Inflammatory macrophage treated with lipopolysaccharide for 4 hours (primary cell): ENCODE results near the gene CORO2B.
"Not testable (repeated sequence)": the region's sequence is repeated elsewhere in the genome, so short reads cannot be mapped to it uniquely, and the experiment has no call there.

Experiments used
- DNase-seq: peaks from one replicate; pipeline ENCODE4 v3.0.0-alpha.2; 2020

CORO2B gene

DNA sequence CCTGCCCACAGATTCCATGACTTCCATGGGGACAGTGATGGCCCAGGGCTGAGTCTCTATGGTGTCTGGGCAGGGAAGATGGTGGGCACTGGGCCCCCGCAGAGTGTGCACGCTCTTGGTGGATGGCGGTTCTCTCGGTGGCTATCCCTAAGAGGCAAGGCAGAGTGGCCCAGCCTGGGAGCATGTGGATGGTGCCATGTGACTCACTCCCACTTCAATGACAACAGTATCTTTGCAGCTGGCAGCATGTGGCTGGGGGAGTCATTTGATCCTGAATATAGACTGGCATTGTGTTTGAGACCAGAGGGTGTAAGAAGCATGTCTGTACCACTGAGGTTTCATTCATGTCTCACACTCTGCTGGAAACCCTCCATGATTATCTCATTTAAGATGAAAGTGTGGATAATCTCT is 101.2 kb downstream of the CORO2B start:
- no peak for DNase-seq

DNA sequence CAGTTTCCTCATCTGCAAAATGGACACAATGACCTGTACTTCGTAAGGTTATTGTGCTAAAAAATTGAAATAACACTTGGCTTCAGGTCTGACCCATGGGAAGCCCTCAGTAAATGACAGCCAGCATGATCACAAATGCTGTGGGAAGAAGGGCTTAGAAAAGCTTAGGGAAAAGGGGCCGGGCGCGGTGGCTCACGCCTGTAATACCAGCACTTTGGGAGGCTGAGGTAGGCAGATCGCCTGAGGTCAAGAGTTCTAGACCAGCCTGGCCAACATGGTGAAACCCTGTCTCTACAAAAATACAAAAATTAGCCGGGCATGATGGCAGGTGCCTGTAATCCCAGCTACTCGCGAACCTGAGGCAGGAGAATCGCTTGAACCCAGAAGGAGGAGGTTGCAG is 102.0 kb downstream of the CORO2B start:
- DNase-seq, result not testable (repeated sequence)

DNA sequence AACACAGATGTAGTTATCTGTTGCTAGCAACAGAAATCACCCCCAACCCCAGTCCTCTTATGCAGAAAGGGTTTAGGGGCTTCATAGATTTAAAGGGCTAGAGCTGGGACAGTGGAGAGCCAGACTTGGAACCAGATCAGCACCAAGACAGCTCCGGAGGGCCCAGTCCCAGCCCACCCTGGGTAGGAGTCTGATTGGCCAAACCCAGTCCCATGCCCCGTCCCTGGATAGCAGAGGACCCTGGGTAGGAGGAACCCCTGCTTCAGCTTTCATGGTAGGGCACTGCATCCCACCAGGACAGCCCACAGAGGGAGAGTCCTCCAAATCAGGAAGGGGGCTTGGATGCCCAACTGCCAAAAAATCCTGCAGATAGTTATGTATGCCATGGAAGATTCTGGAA is 103.0 kb downstream of the CORO2B start:
- no peak for DNase-seq

DNA sequence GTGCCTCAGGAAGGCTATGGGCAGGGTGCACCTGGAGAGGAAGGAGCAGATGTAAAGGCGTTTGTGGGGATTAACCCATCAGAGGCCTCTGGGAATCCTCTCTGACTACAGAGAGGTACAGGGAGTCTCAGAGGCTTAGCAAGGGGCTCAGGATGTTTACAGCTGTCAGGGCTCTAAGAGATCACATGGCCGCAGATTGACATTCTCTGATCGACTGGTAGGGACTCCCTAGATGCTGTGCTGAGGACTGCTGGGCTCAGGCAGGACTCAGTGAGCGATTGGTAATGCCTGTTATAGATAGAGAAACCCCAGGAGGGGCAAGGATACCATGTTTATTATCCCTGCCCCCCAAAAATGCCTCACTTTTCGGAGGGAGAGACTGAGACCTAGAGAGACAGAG is 103.5 kb downstream of the CORO2B start:
- DNase-seq, result no peak

DNA sequence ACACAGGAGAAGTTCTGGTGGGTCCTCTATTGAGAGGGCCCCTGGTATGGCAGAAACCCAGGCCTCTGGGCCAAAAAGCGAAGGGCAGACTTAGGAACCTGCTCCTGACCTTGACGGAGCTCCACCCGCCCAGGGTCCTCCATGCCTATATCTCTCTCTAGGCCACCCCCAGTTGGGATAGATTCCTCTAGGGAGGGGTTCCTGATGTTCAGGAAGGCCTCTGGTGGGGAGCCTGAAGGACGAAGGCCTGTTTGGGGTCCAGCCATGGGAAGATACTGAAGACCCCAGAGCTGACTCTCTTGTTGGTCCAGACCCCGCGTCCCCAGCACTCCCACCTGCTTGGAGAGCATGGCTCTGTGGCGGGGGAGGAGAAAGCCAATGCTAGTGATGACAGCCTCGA is 104.2 kb downstream of the CORO2B start:
- no peak for DNase-seq

DNA sequence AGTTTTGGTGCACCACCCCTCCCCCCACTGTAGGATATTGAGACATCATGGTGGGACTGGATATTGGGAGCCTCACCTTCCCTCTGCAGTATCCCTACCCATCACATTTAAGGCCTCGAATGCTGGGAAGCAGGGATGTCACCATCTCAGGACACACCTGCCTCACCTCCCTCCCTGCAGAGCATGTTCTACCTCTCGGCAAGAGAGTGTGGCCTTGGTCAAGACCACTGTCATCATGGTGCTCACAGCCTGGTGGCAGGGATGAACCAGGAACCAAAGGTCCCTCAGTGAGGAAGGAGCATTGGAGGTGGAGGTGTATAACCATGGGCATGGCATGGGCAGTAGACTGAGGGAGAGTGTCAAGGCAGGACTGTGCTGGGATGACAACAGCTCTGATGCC is 104.8 kb downstream of the CORO2B start:
- no peak for DNase-seq

DNA sequence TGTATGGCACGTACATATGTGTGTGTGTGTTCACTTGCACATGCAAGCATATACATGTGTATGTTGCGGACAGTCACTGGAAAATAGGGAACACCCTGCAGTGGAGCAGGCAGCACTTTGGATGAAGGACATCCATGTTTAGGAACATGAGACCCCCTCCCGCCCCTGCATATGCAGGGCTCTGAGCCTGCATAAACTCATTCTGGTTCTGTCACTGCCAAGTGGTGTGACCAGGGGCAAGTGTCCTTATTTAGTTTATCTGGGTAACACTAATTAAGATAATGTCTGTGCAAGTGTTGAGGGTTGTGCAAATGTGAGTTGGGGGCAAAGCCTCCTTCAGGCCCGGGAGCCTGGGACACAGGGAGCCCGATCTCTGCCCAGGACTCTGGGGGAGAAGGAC is 105.7 kb downstream of the CORO2B start:
- no peak for DNase-seq

DNA sequence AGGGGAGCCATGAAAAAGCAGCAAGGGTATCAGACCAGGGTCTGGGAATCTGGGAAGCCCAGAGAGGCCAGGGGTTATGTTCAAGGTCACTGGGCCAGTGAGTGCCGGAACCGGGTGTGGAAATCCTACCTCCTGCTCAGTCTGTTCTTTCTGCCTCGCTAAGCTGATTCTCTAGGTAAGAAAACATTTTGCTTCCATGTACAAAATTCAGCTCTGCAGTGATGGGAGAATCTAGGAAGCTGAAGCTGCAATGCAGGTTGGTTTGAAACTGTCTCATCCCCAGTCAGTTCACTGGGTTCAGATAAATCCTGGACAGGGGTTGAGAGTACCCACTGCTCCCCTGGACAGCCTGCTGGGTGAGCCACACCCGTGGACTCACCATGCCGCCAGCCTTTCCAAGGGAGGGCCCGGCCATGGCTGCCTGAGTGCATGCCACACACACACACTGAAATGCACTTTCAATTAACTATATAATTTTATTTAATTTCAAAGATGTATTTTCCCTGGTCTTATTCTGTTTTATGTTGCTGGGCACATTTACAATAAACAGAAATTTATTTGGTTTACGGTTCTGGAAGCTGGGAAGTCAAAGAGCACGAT is 108.4 kb downstream of the CORO2B start:
- no peak for DNase-seq

DNA sequence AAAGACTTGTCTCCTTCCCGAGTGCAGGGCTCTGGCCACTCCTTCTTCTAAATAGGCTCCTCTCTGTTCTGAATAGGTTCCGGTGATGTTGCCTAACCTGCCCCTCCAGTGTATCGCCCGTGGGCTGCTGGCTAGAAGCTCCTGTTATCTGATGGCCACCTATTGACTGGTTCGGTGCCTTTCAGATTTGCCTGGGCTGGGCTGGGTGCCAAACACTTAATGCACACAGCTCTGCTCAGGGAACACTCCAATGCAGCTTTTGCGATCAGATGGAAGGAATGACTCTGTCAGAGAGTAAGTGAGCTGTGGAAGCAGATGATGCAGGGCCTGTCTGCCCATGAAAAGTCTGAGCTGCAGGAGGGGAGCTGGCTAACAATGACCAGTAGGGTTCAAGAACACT is 112.9 kb downstream of the CORO2B start:
- DNase-seq, result no peak

DNA sequence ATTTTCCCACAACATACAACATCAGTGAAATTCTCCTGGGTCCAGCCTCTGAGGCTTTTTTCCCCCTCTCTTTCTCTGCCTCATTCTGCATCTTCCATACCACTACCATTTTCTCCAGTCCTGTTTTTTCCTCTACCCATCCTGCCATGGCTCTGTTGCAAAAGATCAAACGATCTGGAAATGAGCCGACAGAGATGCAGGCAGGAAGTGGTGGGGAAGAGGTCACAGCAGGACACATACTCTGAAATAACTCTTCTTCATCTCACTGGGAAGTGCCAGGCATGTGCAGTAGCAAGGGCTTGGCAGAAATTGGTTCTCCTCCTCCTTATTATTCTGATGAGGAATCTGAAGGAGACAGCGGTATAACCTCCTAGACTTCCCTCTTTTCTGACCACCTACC is 114.3 kb downstream of the CORO2B start:
- no peak for DNase-seq

DNA sequence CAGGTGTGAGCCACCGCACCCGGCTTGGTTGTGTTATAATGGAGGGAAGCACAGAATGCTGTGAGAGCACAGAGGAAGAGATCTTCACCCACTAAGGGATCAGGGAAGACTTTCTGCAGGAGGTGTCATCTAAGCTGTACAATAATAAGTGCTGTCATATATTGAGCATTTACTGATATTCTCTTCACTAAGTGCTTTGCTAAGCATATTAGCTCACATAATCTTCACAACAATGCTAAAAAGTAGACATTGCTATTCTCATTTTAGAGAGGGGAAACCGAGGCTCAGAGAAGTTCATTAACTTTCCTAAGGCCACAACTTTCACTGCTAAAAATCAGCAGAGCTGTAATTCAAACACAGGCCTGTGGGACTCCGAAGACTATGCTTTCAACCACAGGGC is 115.3 kb downstream of the CORO2B start:
- DNase-seq, result no peak

DNA sequence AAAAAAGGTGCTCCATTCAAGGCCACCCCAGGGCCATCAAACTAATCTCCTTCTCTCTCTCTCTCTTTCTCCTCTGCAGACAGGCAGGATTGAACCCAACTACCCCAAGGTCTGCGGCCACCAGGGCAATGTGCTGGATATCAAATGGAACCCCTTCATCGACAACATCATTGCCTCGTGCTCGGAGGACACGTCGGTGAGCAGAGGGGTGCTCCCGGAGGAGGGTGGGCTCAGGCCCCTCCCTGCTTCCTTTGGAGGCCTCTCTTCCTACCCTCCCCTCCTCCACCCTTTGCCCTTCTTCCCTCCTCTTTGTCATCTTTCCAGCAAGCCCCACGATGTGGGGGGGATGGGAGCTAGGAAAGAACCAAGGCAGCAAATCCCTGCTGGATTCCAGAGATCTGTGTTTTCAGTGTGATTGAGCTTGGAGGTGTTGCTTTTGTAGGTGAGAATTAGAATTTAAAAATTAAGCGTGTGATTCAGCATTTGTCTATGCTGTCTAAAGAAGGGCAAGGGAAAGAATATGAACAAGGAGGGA is 116.3 kb downstream of the CORO2B start:
- DNase-seq, result no peak

DNA sequence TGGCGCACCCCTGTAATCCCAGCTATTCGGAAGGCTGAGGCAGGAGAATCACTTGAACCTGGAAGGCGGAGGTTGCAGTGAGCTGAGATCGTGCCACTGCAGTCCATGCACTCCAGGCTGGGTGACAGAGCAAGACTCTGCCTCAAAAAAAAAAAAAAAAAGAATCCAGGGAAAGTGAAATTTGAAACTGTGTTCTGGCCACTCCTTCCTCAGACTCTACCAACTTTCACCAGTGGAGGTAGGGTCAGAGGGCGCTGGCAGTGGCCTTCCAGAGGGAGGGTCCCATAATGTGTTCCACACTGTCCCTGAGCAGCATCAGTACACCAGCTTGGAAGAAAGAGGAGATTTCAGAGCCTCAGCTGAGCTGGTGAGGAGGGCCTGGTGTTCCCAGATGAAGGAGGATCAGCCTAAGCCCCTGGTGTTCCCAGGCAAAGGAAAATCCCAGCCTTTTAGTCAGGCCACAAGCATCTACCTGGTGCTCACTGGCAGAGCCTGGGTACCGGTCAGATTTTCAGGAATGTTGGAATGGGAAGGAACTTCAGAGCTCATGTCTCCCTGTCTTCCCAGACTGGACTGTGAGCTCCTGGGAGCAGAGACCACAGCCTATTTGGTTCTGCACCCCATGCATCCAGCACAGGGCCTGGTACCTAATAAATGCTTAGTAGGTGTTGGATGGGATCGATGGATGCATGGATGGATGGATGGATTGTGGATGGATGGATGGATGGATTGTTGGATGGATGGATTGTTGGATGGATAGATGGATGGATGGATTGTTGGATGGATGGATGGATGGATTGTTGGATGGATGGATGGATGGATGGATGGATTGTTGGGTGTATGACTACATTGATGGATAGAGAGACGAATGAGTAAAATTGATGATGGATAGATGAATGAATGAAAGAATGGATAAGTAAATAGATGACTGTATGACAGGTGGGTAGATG is 117.9 kb downstream of the CORO2B start:
- DNase-seq, result no peak

DNA sequence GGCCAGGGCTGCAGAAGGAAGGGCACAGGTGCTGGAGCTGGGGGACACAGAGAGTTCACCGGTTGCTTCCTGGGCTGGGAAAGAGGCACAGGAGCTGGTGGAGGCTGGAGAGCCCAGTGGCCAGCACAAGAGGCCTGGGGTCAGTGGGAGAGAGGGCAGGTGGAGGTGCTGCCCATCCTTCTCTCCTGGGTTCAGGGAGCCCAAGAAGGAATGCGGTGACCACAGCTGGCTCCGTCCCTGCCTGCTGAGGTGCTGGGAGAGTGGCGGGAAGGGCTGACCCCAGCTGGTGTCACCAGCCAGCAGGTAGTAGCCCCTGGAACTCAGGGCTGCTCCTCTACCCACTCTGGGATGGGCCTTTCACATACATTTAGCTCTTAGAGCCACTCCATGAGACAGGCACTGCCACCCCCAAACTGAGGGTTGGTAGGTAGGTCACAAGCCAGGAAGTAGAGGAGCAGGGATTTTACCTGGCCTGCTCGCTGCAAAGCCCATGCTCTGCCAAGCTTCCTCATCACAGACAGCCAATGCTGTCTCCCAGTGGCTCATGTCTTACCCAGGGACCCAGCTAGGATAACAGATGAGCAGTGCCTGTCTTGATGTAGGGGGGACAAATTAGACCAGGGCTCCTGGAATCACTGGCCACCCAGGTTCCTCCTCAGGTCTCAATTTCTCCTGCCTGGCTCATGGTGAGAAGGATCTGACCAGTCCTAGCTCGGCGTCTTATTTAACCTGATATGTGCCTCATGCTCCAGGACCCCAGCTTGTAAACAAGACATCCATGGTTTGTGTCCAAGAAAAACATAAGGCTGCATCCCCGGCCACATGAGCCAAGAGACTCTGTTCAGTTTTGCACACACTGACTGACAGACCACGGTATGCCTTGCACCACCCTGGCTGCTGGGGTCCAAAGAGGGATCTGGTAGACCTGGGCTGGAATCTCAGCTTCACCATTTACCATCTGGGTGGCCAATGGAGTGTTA is 119.2 kb downstream of the CORO2B start:
- no peak for DNase-seq

DNA sequence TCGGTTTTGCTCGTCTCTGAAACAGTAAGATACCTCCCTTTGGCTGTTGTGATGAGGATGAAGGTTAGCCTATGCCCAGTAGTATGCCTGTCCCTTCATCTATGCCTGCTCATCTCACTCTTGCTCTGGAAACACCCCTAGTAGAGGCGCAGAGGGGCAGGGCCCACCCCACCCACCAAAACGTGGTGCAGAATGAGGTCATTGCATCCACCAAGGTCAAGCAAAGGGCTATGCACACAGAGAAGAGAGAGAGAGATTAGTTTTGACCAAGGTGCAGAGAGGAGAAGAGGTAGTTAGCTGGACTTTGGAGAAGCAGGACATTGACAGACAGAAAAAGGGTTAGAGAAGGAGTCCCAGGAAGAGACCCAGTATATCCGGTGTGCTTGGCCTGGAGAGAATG is 119.9 kb downstream of the CORO2B start:
- DNase-seq, result no peak

DNA sequence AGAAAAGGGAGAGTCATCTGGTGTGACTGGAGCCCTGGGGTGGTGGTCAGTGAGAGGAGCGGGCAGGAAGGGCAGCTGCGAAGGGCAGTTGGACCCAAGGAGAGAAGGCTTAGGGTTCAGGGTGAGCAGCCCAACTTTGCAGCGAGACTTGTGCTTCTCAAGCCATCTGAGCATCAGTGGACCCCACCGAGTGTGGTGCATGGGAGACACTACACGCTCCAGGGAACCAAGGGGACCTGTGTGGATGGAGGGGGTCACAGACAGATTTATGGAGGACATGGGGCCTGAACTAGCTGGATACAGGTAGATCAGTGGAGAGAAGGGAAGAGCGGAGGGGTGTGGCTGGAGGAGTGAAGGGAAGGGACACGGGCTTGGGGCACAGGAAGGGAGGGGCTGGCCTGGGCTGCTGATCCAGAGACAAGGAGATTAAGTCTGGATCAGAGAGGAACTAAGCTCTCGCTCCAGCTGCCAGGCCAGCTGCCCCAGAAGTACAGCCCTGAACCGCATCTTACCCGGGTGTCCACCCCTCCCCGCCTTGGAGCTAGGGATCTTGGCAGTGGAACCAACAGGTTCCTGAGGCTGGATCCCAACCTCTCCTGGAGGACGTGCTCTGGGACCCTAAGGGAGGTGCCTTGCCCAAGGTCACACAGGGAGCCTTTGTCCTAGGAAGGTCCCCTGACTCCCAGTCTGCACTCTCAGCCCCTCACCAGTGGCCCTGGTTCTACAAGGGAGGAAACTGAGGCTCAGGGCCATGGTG is 120.5 kb downstream of the CORO2B start:
- no peak for DNase-seq

DNA sequence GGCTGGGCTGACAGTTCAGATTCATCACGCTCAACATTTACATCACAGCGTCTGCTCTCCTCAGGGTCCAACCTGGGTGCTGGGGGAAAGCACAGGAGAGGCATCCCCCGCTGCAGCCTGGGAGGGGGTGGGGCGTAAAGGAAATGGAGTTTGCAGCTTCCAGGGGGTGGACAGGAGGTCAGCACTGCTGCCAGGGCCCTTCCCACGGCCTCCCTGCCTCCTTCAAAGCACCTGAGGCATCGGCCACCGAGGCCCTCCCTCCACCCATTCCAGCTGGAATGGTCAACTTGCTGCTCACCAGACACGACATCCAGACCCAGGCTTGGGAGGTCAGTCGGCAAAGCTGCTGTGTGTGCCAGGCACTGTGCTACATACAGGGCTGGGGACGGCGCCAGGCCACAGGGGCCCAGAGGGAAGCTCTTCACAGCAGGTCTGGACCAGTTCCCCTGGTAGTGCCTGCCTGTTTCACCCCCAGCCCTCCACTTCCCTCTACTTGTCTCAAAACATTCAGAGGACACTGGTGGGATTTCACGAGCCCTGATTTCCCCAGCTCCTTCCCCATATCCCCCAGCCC is 121.2 kb downstream of the CORO2B start:
- DNase-seq, result no peak

DNA sequence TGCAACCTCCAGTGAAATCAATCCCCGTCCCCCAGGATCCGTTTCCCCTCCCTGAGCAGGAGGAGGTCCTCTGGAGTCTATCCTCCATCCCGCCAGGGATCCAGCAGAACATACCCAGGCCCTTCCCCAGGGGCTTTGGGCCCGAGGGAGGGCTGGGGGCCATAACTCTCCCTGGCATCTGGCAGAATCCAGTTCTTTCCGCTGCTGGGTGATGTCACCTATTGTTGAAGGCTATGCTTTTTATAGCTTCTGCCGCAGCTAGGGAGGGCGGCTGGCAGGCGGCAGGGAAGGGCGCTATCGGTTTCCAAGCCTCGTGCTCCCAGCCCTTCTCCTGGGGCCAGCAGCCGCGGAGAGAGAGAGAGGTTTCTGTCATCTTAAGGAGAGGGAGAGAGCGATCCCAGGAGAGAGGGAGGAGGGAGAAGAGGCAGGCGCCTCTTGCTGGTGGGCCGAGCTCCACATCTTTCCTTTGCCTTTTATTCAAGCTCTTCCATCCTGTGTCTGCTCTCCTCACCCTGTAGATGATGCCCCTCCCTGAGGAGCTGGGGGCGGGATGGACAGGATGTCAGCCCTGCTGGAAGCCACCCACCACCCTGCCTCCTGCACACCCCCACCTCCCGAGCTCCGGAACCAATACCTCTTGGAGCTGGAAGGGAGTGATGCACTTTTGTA is 121.8 kb downstream of the CORO2B start:
- no peak for DNase-seq

DNA sequence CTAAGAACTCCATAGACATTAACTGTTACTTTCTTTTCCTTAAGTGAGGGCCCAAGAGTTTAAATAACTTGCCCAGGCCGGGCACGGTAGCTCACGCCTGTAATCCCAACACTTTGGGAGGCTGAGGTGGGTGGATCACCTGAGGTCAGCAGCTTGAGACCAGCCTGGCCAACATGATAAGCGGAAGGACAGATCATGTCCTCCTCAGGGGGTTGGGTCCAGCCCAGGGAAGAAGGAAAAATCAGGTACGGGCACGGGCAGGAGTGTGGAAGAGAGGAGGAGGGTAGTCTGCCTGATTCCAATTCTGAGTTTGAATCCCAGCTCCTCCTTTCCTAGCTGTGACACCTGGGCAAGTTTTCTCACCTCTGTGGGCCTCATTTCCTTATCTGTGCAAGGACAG is 123.1 kb downstream of the CORO2B start:
- no peak for DNase-seq

DNA sequence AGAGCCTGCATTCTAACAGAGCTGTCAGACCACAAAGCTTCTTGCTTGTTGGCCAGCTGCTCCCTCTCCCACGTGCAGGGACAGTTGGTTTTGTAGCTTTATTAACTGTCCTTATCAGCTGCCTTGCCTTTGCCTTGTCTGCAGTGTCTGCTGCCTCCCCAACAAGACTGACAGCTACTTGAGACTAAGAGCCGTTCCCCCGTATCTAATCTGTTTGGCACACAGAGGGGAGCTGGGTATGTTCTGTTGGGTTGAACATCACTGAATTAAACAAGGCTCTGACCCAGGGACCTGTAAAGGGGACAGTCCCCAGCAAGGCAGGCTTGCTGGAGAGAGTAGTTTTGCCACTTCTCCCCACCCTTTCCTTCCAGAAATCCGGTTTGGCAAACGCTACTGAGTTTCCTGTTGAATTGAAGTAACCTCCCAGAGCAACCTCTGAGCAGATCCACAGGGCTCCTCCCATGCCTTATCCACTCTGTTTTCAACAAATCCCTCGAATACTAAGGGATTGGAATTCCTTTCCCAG is 125.8 kb downstream of the CORO2B start:
- DNase-seq, result no peak

DNA sequence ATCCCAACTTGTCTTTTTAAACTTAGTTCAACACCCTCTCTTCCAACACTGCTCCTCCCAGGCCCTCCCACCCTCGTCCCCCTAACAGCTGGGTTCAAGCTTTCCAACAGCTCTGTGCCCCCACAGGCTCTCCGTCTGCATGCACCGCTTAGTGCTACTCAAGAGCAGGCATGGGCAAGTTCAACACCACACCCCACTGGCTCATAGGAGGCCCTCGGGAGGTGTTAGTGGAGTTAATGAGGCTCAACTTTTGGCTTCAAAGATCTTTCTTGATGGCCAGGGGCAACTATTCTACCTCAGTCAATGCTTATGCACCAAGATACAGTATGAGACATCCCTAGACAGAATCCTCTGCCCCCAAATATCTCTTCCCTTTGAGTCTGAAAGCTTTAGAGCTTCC is 127.5 kb downstream of the CORO2B start:
- no peak for DNase-seq
